Activated effector memory CD4-positive, alpha-beta T cell treated with Interleukin-2 at 50 U/mL for 16 hours (primary cell): Measurements from ENCODE around the gene SMPD3.
"Not testable (repeated sequence)": the region's sequence is repeated elsewhere in the genome, so short reads cannot be mapped to it uniquely, and the experiment has no call there.

Experiments
- DNase-seq: peaks from one replicate; pipeline ENCODE4 v3.0.0-alpha.2; 2020

SMPD3 gene

GRCh38 chr16:68448360-68448970 lies at the start of gene SMPD3:
Gene SMPD3, minus strand, starts transcription at chr16:68448508. Its CDS starts 76,327 bp downstream, at chr16:68372181.
- DNase-seq, result peak; percentile 98

GRCh38 chr16:68496689-68497088 lies 48.4 kb upstream of the SMPD3 start:
- DNase-seq, result no peak

GRCh38 chr16:68494261-68494660 lies 46.0 kb upstream of the SMPD3 start:
- DNase-seq, result not testable (repeated sequence)

GRCh38 chr16:68493412-68494070 lies 45.2 kb upstream of the SMPD3 start:
- no peak for DNase-seq

GRCh38 chr16:68492543-68493411 lies 44.5 kb upstream of the SMPD3 start:
- DNase-seq, result no peak

- no peak for DNase-seq
Observed at GRCh38 chr16:68492151-68492542, 43.8 kb upstream of the SMPD3 start.

- DNase-seq, result no peak
Observed at GRCh38 chr16:68491576-68491950, 43.3 kb upstream of the SMPD3 start.

- DNase-seq, result no peak
Observed at GRCh38 chr16:68490829-68491575, 42.7 kb upstream of the SMPD3 start.

GRCh38 chr16:68490358-68490757 lies 42.0 kb upstream of the SMPD3 start:
- DNase-seq, result no peak

GRCh38 chr16:68488554-68488953 lies 40.2 kb upstream of the SMPD3 start:
- no peak for DNase-seq

- no peak for DNase-seq
Observed at GRCh38 chr16:68487669-68488068, 39.4 kb upstream of the SMPD3 start.

- no peak for DNase-seq
Observed at GRCh38 chr16:68487203-68487514, 38.9 kb upstream of the SMPD3 start.

- no peak for DNase-seq
Observed at GRCh38 chr16:68486502-68487202, 38.3 kb upstream of the SMPD3 start.

- DNase-seq, result no peak
Observed at GRCh38 chr16:68481636-68482035, 33.3 kb upstream of the SMPD3 start.

GRCh38 chr16:68480084-68480995 lies 32.0 kb upstream of the SMPD3 start:
- DNase-seq, result no peak

GRCh38 chr16:68479271-68479670 lies 31.0 kb upstream of the SMPD3 start:
- no peak for DNase-seq

GRCh38 chr16:68478526-68479250 lies 30.4 kb upstream of the SMPD3 start:
- no peak for DNase-seq

GRCh38 chr16:68475071-68475470 lies 26.8 kb upstream of the SMPD3 start:
- DNase-seq, result no peak

GRCh38 chr16:68473358-68474070 lies 25.2 kb upstream of the SMPD3 start:
- no peak for DNase-seq

- no peak for DNase-seq
Observed at GRCh38 chr16:68472581-68472980, 24.3 kb upstream of the SMPD3 start.
